Panc1 (cell line): Measurements from ENCODE around the gene GAL. TPM values are rescaled to one million over a fixed set of nuclear protein-coding genes. Genes with fewer than 3 reads are reported as not detected.
A peak's percentile ranks its signal among the peaks of the same experiment; 100 is the strongest.

Experiments
- ATAC-seq: fragments of 200-7000 bp; cut with Tn5 transposase; 2 replicates; pipeline ENCODE4 v1.9.1; 2020; ENCODE audit warnings: mild to moderate bottlenecking, moderate library complexity
- BruUV-seq: library from RNA; stranded (reverse); fragments of 400-500 nt; replicated peaks from 2 replicates; lab custom pipeline; 2021; lab: Mats Ljungman, UMichigan
- CTCF ChIA-PET: fragments of 300-600 bp; sonication (Branson Sonifier 250); formaldehyde crosslinking; loops from one replicate; lab custom pipeline; 2022; ENCODE audit warnings: antibody characterized with exemption; lab: Charles Lee
- POLR2A ChIA-PET: fragments of 300-600 bp; sonication (Branson Sonifier 250); formaldehyde crosslinking; loops from one replicate; lab custom pipeline; 2022; ENCODE audit warnings: antibody characterized with exemption; lab: Charles Lee
- DNase-seq: peaks from one replicate; pipeline ENCODE4 v3.0.0-alpha.2; 2010; ENCODE audit warnings: low read depth, low spot score
- H3K27ac ChIP-seq: 2 replicates; pipeline ENCODE4 v1.5.1; 2011; ENCODE audit warnings: mild to moderate bottlenecking, low read length, inconsistent platforms
- H3K27me3 ChIP-seq: fragments of 200-500 bp; sonication (Bioruptor generic); 2 replicates; pipeline ENCODE4 v1.6.0; 2014; ENCODE audit warnings: low read length, inconsistent platforms; ENCODE audit not compliant: control insufficient read depth, insufficient read depth
- H3K36me3 ChIP-seq: fragments of 200-500 bp; sonication (Bioruptor generic); 2 replicates; pipeline ENCODE4 v1.5.1; 2014; ENCODE audit warnings: inconsistent platforms, mild to moderate bottlenecking, low read length, moderate library complexity; ENCODE audit not compliant: control insufficient read depth, insufficient read depth
- H3K4me1 ChIP-seq: 2 replicates; pipeline ENCODE4 v1.5.1; 2011; ENCODE audit warnings: inconsistent platforms, mild to moderate bottlenecking, low read length, moderate library complexity; ENCODE audit not compliant: control insufficient read depth, insufficient read depth
- H3K4me3 ChIP-seq, 2 experiments: 2 replicates each; pipeline ENCODE4 v1.5.1; 2011 to 2012; ENCODE audit warnings: low read depth in 2 of 2, low read length in 2 of 2, mild to moderate bottlenecking in 2 of 2, inconsistent platforms in 1 of 2, moderate library complexity in 1 of 2
- H3K9me3 ChIP-seq: fragments of 200-500 bp; sonication (Bioruptor generic); 2 replicates; pipeline ENCODE4 v1.5.1; 2014; ENCODE audit warnings: low read depth, mild to moderate bottlenecking, inconsistent platforms, low read length, moderate library complexity; ENCODE audit not compliant: control insufficient read depth, insufficient read depth
- POLR2AphosphoS5 ChIP-seq: IDR thresholded peaks from 2 replicates; pipeline ENCODE4 v1.6.1; 2012; ENCODE audit warnings: mild to moderate bottlenecking, low read depth, low read length, moderate library complexity
- SIN3A ChIP-seq: IDR thresholded peaks from 2 replicates; pipeline ENCODE4 v1.6.1; 2012; ENCODE audit warnings: low read depth, mild to moderate bottlenecking, low read length, moderate library complexity, borderline replicate concordance; ENCODE audit not compliant: insufficient read depth
- TCF7L2 ChIP-seq: IDR thresholded peaks from 2 replicates; pipeline ENCODE4 v1.6.1; 2011; ENCODE audit warnings: mild to moderate bottlenecking, low read depth, low read length, inconsistent platforms
- in situ Hi-C: cut with HindIII; loops from 2 replicates; pipeline ENCODE4 v1.10.0; 2016; ENCODE audit warnings: low sequenced_read_pairs, low pct_unique_long_range_greater_than_20kb
- intact Hi-C: fragments of 100-400 bp; cut with micrococcal nuclease; formaldehyde crosslinking; loops from one replicate; pipeline ENCODE4 v1.10.0; 2022; ENCODE audit not compliant: unreplicated experiment
- total RNA-seq: library from RNA; stranded (reverse); gene quantifications from one replicate; pipeline ENCODE4 v1.2.1, GENCODE V29; 2021; ENCODE audit not compliant: unreplicated experiment
- TF ChIP-seq, protein P1 (sequence below), 2 experiments: IDR thresholded peaks; 2 replicates each; pipeline ENCODE4 v1.6.1; 2011 to 2012; ENCODE audit warnings: low read depth in 2 of 2, control low read depth in 1 of 2, low read length in 1 of 2, mild to moderate bottlenecking in 1 of 2, moderate library complexity in 1 of 2; ENCODE audit not compliant: insufficient read depth in 1 of 2
- TF ChIP-seq, protein P2 (sequence below): fragments of 450-650 bp; IDR thresholded peaks from 2 replicates; pipeline ENCODE4 v1.5.1; 2017; ENCODE audit warnings: mild to moderate bottlenecking

Gene GAL
- total RNA-seq, 1 experiment from 2014 or later: 16.5 TPM

DNA sequence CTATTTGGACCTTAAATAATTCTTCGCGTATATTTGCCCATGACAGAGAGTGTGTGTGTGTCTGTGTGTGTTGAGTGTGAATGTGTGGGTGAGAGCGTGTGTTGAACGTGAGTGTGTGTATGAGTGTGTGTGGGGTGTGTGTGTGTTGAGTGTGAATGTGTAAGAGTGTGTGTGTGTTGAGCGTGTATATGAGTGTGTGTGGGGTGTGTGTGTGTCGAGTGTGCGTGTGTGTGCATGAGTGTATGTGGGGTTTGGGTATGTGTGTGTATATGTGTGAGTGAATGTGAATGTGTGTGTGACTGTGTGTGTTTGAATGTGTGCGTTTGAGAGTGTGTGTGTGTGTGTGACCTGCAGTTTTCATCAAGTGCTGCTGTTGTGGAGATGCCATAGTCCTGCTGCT lies 26.8 kb downstream of the GAL start:
- in situ Hi-C loops (no loop called here), intact Hi-C loops (no loop called here)
- Histone ChIP-seq H3K4me1 (no peaks in the 10 kb centered on the region), H3K9me3 (no peaks in the 10 kb centered on the region), H3K36me3 (no peaks in the 10 kb centered on the region), H3K27me3 (no peaks in the 10 kb centered on the region), H3K27ac (no peak overlapping the region), H3K4me3 (no peak overlapping the region)
- BruUV-seq: no TSS peak
- no peak for TF ChIP-seq SIN3A
- TF ChIP-seq, protein P1, sequence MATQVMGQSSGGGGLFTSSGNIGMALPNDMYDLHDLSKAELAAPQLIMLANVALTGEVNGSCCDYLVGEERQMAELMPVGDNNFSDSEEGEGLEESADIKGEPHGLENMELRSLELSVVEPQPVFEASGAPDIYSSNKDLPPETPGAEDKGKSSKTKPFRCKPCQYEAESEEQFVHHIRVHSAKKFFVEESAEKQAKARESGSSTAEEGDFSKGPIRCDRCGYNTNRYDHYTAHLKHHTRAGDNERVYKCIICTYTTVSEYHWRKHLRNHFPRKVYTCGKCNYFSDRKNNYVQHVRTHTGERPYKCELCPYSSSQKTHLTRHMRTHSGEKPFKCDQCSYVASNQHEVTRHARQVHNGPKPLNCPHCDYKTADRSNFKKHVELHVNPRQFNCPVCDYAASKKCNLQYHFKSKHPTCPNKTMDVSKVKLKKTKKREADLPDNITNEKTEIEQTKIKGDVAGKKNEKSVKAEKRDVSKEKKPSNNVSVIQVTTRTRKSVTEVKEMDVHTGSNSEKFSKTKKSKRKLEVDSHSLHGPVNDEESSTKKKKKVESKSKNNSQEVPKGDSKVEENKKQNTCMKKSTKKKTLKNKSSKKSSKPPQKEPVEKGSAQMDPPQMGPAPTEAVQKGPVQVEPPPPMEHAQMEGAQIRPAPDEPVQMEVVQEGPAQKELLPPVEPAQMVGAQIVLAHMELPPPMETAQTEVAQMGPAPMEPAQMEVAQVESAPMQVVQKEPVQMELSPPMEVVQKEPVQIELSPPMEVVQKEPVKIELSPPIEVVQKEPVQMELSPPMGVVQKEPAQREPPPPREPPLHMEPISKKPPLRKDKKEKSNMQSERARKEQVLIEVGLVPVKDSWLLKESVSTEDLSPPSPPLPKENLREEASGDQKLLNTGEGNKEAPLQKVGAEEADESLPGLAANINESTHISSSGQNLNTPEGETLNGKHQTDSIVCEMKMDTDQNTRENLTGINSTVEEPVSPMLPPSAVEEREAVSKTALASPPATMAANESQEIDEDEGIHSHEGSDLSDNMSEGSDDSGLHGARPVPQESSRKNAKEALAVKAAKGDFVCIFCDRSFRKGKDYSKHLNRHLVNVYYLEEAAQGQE (IDR thresholded peaks at IDR 0.05; ENCODE audit: insufficient read depth in 1 of 2, low read depth in 2 of 2, low read length in 1 of 2): no peak
- TF ChIP-seq, protein P2, sequence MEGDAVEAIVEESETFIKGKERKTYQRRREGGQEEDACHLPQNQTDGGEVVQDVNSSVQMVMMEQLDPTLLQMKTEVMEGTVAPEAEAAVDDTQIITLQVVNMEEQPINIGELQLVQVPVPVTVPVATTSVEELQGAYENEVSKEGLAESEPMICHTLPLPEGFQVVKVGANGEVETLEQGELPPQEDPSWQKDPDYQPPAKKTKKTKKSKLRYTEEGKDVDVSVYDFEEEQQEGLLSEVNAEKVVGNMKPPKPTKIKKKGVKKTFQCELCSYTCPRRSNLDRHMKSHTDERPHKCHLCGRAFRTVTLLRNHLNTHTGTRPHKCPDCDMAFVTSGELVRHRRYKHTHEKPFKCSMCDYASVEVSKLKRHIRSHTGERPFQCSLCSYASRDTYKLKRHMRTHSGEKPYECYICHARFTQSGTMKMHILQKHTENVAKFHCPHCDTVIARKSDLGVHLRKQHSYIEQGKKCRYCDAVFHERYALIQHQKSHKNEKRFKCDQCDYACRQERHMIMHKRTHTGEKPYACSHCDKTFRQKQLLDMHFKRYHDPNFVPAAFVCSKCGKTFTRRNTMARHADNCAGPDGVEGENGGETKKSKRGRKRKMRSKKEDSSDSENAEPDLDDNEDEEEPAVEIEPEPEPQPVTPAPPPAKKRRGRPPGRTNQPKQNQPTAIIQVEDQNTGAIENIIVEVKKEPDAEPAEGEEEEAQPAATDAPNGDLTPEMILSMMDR: no peak
- no peak for TF ChIP-seq POLR2AphosphoS5
- no peak for TF ChIP-seq TCF7L2
- ChIA-PET POLR2A (no interaction called here), CTCF (no interaction called here)
- ATAC-seq (no peak), DNase-seq (no peak)

DNA sequence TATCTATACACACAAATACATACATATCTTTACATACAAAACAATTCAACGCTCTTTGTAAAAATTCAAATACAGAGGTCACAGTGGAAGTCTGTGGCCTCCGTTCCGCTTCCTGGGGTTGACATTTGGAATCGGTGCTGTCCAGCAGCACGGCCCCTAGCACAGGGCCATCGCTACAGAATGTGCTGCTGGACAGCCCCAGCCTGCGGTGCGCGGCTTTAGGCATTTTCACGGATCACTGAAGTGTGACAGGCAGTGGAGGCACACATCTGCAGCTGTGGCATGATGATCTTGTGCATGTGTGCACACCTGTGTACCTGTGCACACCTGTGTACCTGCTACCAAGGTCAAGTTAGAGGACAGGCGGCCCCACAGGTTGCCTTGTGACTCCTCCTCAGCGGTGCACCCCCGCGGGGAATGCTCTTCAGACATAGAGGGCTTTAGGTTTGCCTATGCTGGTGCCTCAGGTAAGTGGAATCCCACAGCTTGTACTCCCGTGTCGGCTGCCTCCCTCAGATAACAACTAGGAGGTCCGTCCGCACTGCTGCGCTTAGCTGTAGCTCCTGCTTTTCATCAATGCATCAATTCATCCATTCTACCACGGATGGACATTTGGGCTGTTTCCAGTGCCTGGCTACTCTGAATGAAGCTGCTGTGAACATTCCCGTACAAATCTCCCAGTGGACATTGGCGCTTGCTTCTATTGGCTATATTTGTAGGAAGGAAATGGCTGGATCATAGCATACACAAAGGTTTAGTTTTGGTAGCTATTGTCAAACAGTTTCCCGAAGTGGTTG lies 29.9 kb downstream of the GAL start:
- Histone ChIP-seq H3K9me3 (no peaks in the 10 kb centered on the region), H3K4me1 (no peaks in the 10 kb centered on the region), H3K36me3 (no peaks in the 10 kb centered on the region), H3K27ac (no peak overlapping the region), H3K4me3 (no peak overlapping the region), H3K27me3 (no peaks in the 10 kb centered on the region)
- no TSS peak for BruUV-seq
- DNase-seq (no peak), ATAC-seq (no peak)
- intact Hi-C loops: no loop called here
- no peak for TF ChIP-seq POLR2AphosphoS5
- TF ChIP-seq, protein P1 (IDR thresholded peaks at IDR 0.05; ENCODE audit: insufficient read depth in 1 of 2, low read depth in 2 of 2, low read length in 1 of 2): peak in 1 of 2 experiments; percentile 42; a peak in 1 of 4 replicates
- POLR2A ChIA-PET: no interaction called here
- CTCF ChIA-PET: interaction anchor here (0.5 kb wide), 1 partner anchor 23 kb away, joined by 3 read pairs; no protein-coding TSS in a partner anchor
- in situ Hi-C loops: no loop called here
